ENCODE data around the gene CASD1. TPM values are rescaled to one million over a fixed set of nuclear protein-coding genes. Genes with fewer than 3 reads are reported as not detected.

Gene CASD1
- total and polyA plus RNA-seq, 10 donors, result 11.3 to 39.0 (median 28.5) TPM

DNA sequence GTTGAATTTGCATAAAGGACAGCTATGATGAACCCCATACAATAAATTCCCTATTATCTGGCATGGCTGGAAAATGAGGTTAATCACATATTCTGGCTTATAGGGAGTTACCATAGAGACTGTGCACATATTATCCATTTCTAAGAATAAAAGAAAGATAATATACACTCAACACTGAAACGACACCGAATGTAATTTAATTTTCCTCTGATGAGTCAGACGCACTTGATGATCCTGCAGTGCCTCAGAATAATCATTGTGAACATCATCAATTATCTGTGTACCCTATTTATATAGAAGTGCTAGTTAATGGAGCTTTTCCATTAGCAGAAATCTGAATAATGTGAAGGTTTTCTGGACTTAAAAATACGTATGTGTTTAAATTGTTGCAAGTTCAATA lies 86.1 kb downstream of the CASD1 start:
- TF ChIP-seq, protein P1, sequence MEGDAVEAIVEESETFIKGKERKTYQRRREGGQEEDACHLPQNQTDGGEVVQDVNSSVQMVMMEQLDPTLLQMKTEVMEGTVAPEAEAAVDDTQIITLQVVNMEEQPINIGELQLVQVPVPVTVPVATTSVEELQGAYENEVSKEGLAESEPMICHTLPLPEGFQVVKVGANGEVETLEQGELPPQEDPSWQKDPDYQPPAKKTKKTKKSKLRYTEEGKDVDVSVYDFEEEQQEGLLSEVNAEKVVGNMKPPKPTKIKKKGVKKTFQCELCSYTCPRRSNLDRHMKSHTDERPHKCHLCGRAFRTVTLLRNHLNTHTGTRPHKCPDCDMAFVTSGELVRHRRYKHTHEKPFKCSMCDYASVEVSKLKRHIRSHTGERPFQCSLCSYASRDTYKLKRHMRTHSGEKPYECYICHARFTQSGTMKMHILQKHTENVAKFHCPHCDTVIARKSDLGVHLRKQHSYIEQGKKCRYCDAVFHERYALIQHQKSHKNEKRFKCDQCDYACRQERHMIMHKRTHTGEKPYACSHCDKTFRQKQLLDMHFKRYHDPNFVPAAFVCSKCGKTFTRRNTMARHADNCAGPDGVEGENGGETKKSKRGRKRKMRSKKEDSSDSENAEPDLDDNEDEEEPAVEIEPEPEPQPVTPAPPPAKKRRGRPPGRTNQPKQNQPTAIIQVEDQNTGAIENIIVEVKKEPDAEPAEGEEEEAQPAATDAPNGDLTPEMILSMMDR (IDR thresholded peaks at IDR 0.05 in 8 of 11, conservative IDR thresholded peaks at IDR 0.05 in 3 of 11), result no peak
- TF ChIP-seq POLR2AphosphoS5 (IDR thresholded peaks at IDR 0.05), result no peak
- no peak for TF ChIP-seq POLR2A (IDR thresholded peaks at IDR 0.05)
- DNase-seq, result no peak
- Histone ChIP-seq H3K36me3 (peaks cover 0 to 34% (median 4%) of the 10 kb centered on the region in 6 donors), H3K4me3 (no peak overlapping the region), H3K27ac (no peak overlapping the region), H3K27me3 (replicated peaks in 1 of 7) (no peaks in the 10 kb centered on the region), H3K4me1 (peaks cover 0 to 5% (median 0%) of the 10 kb centered on the region in 6 donors), H3K9me3 (no peaks in the 10 kb centered on the region)
- 82 to 95% (median 87%) methylated on average over 4 of the region's 4 CpGs for WGBS, 5 donors
- intact Hi-C loops (cut with DNase I; ENCODE audit: low total_unique reads), result no loop called here

DNA sequence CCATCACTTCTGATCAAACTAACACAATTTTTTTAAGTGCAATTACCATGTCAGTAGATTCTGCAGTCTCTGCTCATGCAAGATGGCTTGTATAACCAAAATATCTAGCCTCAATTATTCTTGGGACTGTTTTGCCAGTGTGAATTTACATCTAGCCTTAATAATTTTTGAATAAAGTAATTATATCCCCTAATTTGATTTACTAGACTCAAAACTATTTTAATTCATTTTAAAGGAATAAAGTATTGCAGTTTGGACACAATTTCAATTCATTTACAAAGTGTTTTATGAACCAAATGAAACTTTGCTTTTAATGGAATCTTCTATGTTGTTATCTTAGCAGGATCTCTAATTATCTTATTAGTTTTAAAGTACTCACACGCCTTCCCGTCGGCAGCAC lies 90.7 kb downstream of the CASD1 start:
- no peak for DNase-seq
- intact Hi-C loops (cut with DNase I; ENCODE audit: low total_unique reads), result no loop called here
- TF ChIP-seq, protein P1 (IDR thresholded peaks at IDR 0.05 in 8 of 11, conservative IDR thresholded peaks at IDR 0.05 in 3 of 11), result no peak
- TF ChIP-seq POLR2A (IDR thresholded peaks at IDR 0.05), result no peak
- TF ChIP-seq POLR2AphosphoS5 (IDR thresholded peaks at IDR 0.05), result no peak
- no peaks in the 10 kb centered on the region for H3K4me1 ChIP-seq
- no peaks in the 10 kb centered on the region for H3K27me3 ChIP-seq (replicated peaks in 1 of 7)
- 94 to 98% (median 96%) methylated on average over 3 of the region's 3 CpGs for WGBS, 5 donors
- H3K9me3 ChIP-seq, result no peaks in the 10 kb centered on the region
- peaks cover 0 to 32% (median 4%) of the 10 kb centered on the region in 6 donors for H3K36me3 ChIP-seq
- no peak overlapping the region for H3K4me3 ChIP-seq
- no peak overlapping the region for H3K27ac ChIP-seq

DNA sequence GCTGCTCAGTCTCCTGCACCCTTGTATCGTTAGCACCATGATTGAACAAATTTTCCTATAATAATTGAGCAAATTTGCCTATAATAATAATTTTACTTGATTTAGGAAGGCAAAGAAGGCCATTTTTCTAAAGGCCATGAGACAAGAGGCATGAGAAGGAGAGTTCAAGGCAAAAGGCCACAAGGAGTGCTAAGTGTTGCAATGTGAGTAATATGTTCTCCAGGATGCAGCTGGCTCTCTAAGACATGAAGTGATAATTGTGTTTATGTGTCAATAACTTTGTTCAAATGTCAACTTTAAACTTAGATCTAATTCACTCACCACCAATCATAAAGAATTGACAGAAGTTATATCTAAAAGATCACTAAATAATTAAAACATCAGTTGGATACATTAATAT lies 92.6 kb downstream of the CASD1 start:
- intact Hi-C loops (cut with DNase I; ENCODE audit: low total_unique reads), result no loop called here
- no peak for TF ChIP-seq POLR2AphosphoS5 (IDR thresholded peaks at IDR 0.05)
- no peak for TF ChIP-seq POLR2A (IDR thresholded peaks at IDR 0.05)
- TF ChIP-seq, protein P1 (IDR thresholded peaks at IDR 0.05 in 8 of 11, conservative IDR thresholded peaks at IDR 0.05 in 3 of 11), result no peak
- peaks cover 0 to 13% (median 0%) of the 10 kb centered on the region in 8 donors for H3K9me3 ChIP-seq

DNA sequence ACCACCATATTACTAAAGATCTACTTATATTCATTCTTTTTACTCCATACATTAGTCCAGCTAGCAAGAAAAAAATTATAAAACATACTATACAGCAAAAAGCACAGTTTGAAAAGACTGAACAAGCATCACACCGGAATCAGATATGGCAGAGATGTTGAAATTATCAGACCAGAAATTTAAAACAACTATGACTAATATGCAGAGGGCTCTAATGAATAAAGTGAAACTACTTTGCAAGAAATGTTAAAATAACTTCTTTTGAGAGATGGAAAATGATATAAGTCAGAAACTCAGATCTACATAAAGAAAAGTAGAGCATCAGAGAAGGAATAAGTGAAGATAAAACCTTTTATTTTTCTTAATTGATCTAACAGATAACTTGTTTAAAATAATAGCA lies 95.4 kb downstream of the CASD1 start:
- no peak overlapping the region for H3K27ac ChIP-seq
- intact Hi-C loops (cut with DNase I; ENCODE audit: low total_unique reads), result no loop called here
- H3K4me3 ChIP-seq, result no peak overlapping the region
- no peaks in the 10 kb centered on the region for H3K4me1 ChIP-seq
- peaks cover 0 to 9% (median 3%) of the 10 kb centered on the region in 6 donors for H3K36me3 ChIP-seq
- H3K27me3 ChIP-seq (replicated peaks in 1 of 7), result no peaks in the 10 kb centered on the region
- no peak for TF ChIP-seq POLR2A (IDR thresholded peaks at IDR 0.05)
- no peak for TF ChIP-seq POLR2AphosphoS5 (IDR thresholded peaks at IDR 0.05)
- TF ChIP-seq, protein P1 (IDR thresholded peaks at IDR 0.05 in 8 of 11, conservative IDR thresholded peaks at IDR 0.05 in 3 of 11), result no peak
- H3K9me3 ChIP-seq, result peaks cover 0 to 17% (median 0%) of the 10 kb centered on the region in 8 donors
- WGBS, 5 donors, result 62 to 78% (median 72%) methylated on average over 1 of the region's 1 CpG
- DNase-seq, result no peak

More for the DNA sequence above, 92.6 kb downstream of the CASD1 start:
- no peaks in the 10 kb centered on the region for H3K4me1 ChIP-seq
- peaks cover 0 to 29% (median 4%) of the 10 kb centered on the region in 6 donors for H3K36me3 ChIP-seq
- H3K27me3 ChIP-seq (replicated peaks in 1 of 7), result no peaks in the 10 kb centered on the region
- no peak overlapping the region for H3K4me3 ChIP-seq
- 88 to 100% (median 91%) methylated on average over 1 of the region's 1 CpG for WGBS, 5 donors
- no peak for DNase-seq
- H3K27ac ChIP-seq, result no peak overlapping the region

Small RNAs within 50 kb of the gene (small RNA-seq; reads per million reads assigned to genes)
- 0 reads per million in 4 donors for gene RNU6-1328P

Other genes with a start within 250 kb of the CASD1 start
- gene COL1A2, start 114.9 kb upstream of the CASD1 start, total RNA-seq, result 100 to 1,000 TPM in 6 of 7 donors, 10 to 100 TPM in 1; 72.8 to 228 (median 166) TPM
- gene COL1A2, start 114.9 kb upstream of the CASD1 start, polyA plus RNA-seq, result 10 to 100 TPM; 39.7 to 73.0 (median 48.3) TPM
- 10 to 100 TPM; 34.4 to 93.7 (median 61.8) TPM for gene SGCE, start 146.3 kb downstream of the CASD1 start, total RNA-seq
- 10 to 100 TPM in 2 of 3 donors, 1 to 10 TPM in 1; 9.6 to 19.5 (median 12.3) TPM for gene SGCE, start 146.3 kb downstream of the CASD1 start, polyA plus RNA-seq